T-helper 17 cell (primary cell): ENCODE data around the gene NDST4. TPM values are rescaled to one million over a fixed set of nuclear protein-coding genes. Genes with fewer than 3 reads are reported as not detected.
A peak's percentile ranks its signal among the peaks of the same experiment; 100 is the strongest.

Experiments
- ATAC-seq: fragments of 150-1000 bp; cut with Tn5 transposase; 2 replicates; pipeline ENCODE4 v1.10.0; 2021; ENCODE audit warnings: mild to moderate bottlenecking, moderate library complexity
- DNase-seq, 3 donors: peaks; one replicate each; pipeline versions ENCODE4 v3.0.0 to v3.0.0-alpha.2; 2020 to 2021
- H3K9me3 ChIP-seq: one replicate; pipeline ENCODE4 v1.7.0; 2013; ENCODE audit warnings: low read length, mild to moderate bottlenecking; ENCODE audit not compliant: control insufficient read depth, poor library complexity, severe bottlenecking
- H3K27ac Mint-ChIP-seq: one replicate; pipeline ENCODE4 v1.8.0; 2022; ENCODE audit warnings: mild to moderate bottlenecking, moderate library complexity, mixed read lengths
- H3K27me3 Mint-ChIP-seq: one replicate; pipeline ENCODE4 v1.8.0; 2022; ENCODE audit warnings: mixed read lengths
- H3K36me3 Mint-ChIP-seq: one replicate; pipeline ENCODE4 v1.8.0; 2022; ENCODE audit warnings: low read depth, mixed read lengths
- H3K4me1 Mint-ChIP-seq: one replicate; pipeline ENCODE4 v1.8.0; 2022; ENCODE audit warnings: mild to moderate bottlenecking, mixed read lengths
- H3K4me3 Mint-ChIP-seq: one replicate; pipeline ENCODE4 v1.8.0; 2022; ENCODE audit warnings: mild to moderate bottlenecking, moderate library complexity, mixed read lengths
- total RNA-seq, 4 donors: library from RNA in 2 of 4; stranded (reverse) in 2 of 4; gene quantifications; one replicate each; pipeline ENCODE4 v1.2.3 and lab custom pipeline; 2022 to 2026

Gene NDST4
- total RNA-seq, 2 donors from 2014 or later: not detected

- no peaks in the 10 kb centered on the region for H3K4me1 Mint-ChIP-seq
- DNase-seq: no peak
- no peaks in the 10 kb centered on the region for H3K36me3 Mint-ChIP-seq
- ATAC-seq: no peak
- no peak overlapping the region for H3K4me3 Mint-ChIP-seq
- H3K9me3 ChIP-seq: no peaks in the 10 kb centered on the region
- no peaks in the 10 kb centered on the region for H3K27me3 Mint-ChIP-seq
- no peak overlapping the region for H3K27ac Mint-ChIP-seq
Measured at GRCh38 chr4:114866901-114867670, 246.3 kb downstream of the NDST4 start.

DNA sequence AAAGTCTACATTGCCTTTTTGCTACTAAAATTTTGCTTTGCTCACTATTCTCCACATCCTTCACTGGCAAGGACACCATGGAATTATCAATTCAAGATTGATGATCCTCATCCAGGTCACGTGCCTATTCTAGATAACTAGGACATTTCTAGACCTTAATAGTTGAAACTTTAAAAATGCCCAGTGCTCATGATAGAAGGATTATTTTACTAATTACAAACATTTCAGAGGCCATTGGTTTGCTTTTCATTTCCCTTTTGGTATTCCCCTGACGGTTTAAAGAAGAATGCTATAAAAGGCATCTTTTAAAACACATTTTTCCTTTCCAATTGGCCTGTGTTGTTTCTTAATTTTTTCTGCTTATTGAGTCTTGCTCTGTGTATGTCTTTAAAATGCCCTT, 249.4 kb downstream of the NDST4 start:
- no peaks in the 10 kb centered on the region for H3K9me3 ChIP-seq
- Mint-ChIP-seq H3K4me3 (no peak overlapping the region), H3K27me3 (no peaks in the 10 kb centered on the region), H3K27ac (no peak overlapping the region), H3K36me3 (no peaks in the 10 kb centered on the region), H3K4me1 (no peaks in the 10 kb centered on the region)
- DNase-seq (no peak), ATAC-seq (no peak)

- Mint-ChIP-seq H3K27ac (no peak overlapping the region), H3K4me3 (no peak overlapping the region), H3K4me1 (no peaks in the 10 kb centered on the region), H3K36me3 (no peaks in the 10 kb centered on the region), H3K27me3 (no peaks in the 10 kb centered on the region)
- no peak for ATAC-seq
- H3K9me3 ChIP-seq: no peaks in the 10 kb centered on the region
- DNase-seq: no peak
Measured at GRCh38 chr4:114860786-114861185, 252.6 kb downstream of the NDST4 start.

GRCh38 chr4:114857831-114858230, 255.6 kb downstream of the NDST4 start:
- Mint-ChIP-seq H3K36me3 (no peaks in the 10 kb centered on the region), H3K27me3 (no peaks in the 10 kb centered on the region), H3K4me1 (no peaks in the 10 kb centered on the region), H3K4me3 (no peak overlapping the region), H3K27ac (no peak overlapping the region)
- ATAC-seq (no peak), DNase-seq (no peak)
- no peaks in the 10 kb centered on the region for H3K9me3 ChIP-seq

DNA sequence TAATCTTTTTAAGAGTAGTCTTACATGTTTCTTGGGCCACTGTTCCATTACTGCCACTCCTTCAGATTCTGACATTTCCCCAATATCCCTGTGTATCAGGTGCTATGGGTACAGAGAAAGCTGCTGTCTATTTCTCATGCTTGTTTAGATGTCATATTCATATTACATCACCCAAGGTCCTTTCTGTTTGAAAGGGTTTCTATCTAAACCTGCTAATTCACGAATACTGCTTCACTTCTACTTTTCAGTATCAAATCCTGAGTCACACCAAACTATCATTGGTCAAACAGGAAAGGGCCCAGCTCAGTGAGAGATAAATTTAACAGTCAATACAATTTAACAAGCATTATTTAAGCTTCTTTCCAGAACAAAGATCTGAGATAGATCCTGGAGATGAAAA, 273.4 kb downstream of the NDST4 start:
- DNase-seq: no peak
- Mint-ChIP-seq H3K4me1 (no peaks in the 10 kb centered on the region), H3K27ac (no peak overlapping the region), H3K36me3 (no peaks in the 10 kb centered on the region), H3K27me3 (no peaks in the 10 kb centered on the region), H3K4me3 (no peak overlapping the region)
- no peaks in the 10 kb centered on the region for H3K9me3 ChIP-seq
- no peak for ATAC-seq

- no peaks in the 10 kb centered on the region for H3K27me3 Mint-ChIP-seq
- H3K9me3 ChIP-seq: no peaks in the 10 kb centered on the region
Measured at GRCh38 chr4:114830628-114831027, 282.8 kb downstream of the NDST4 start.

GRCh38 chr4:114827651-114828050, 285.8 kb downstream of the NDST4 start:
- no peak for ATAC-seq
- no peak for DNase-seq
- no peaks in the 10 kb centered on the region for H3K27me3 Mint-ChIP-seq
- no peak overlapping the region for H3K27ac Mint-ChIP-seq
- no peaks in the 10 kb centered on the region for H3K9me3 ChIP-seq
- H3K4me3 Mint-ChIP-seq: no peak overlapping the region
- H3K36me3 Mint-ChIP-seq: no peaks in the 10 kb centered on the region
- H3K4me1 Mint-ChIP-seq: no peaks in the 10 kb centered on the region

More at GRCh38 chr4:114830628-114831027, 282.8 kb downstream of the NDST4 start:
- Mint-ChIP-seq H3K27ac (no peak overlapping the region), H3K4me3 (no peak overlapping the region), H3K36me3 (no peaks in the 10 kb centered on the region), H3K4me1 (no peaks in the 10 kb centered on the region)
- ATAC-seq (no peak), DNase-seq (no peak)

- H3K4me1 Mint-ChIP-seq: no peaks in the 10 kb centered on the region
- no peaks in the 10 kb centered on the region for H3K36me3 Mint-ChIP-seq
- no peaks in the 10 kb centered on the region for H3K9me3 ChIP-seq
- ATAC-seq: no peak
- no peak overlapping the region for H3K27ac Mint-ChIP-seq
- H3K4me3 Mint-ChIP-seq: no peak overlapping the region
- peaks cover 11% of the 10 kb centered on the region for H3K27me3 Mint-ChIP-seq
- no peak for DNase-seq
Measured at GRCh38 chr4:114815760-114816159, 297.7 kb downstream of the NDST4 start.

- no peaks in the 10 kb centered on the region for H3K36me3 Mint-ChIP-seq
- no peak for ATAC-seq
- no peak overlapping the region for H3K27ac Mint-ChIP-seq
- H3K27me3 Mint-ChIP-seq: peaks cover 13% of the 10 kb centered on the region
- DNase-seq: no peak
- no peak overlapping the region for H3K4me3 Mint-ChIP-seq
- no peaks in the 10 kb centered on the region for H3K9me3 ChIP-seq
- no peaks in the 10 kb centered on the region for H3K4me1 Mint-ChIP-seq
Measured at GRCh38 chr4:114813961-114814360, 299.5 kb downstream of the NDST4 start.

- no peak overlapping the region for H3K4me3 Mint-ChIP-seq
- DNase-seq (no peak), ATAC-seq (no peak)
Measured at GRCh38 chr4:114811564-114812301, 301.7 kb downstream of the NDST4 start.

GRCh38 chr4:114807759-114808404, 305.5 kb downstream of the NDST4 start:
- Mint-ChIP-seq H3K27me3 (peaks cover 28% of the 10 kb centered on the region), H3K36me3 (no peaks in the 10 kb centered on the region), H3K27ac (no peak overlapping the region), H3K4me1 (peaks cover 9% of the 10 kb centered on the region), H3K4me3 (no peak overlapping the region)
- peak; percentile 96 for ATAC-seq
- DNase-seq: peak in 1 of 3 donors; percentile 12
- H3K9me3 ChIP-seq: no peaks in the 10 kb centered on the region

More at GRCh38 chr4:114811564-114812301, 301.7 kb downstream of the NDST4 start:
- H3K9me3 ChIP-seq: no peaks in the 10 kb centered on the region
- no peak overlapping the region for H3K27ac Mint-ChIP-seq
- H3K4me1 Mint-ChIP-seq: peaks cover 9% of the 10 kb centered on the region
- peaks cover 28% of the 10 kb centered on the region for H3K27me3 Mint-ChIP-seq
- H3K36me3 Mint-ChIP-seq: no peaks in the 10 kb centered on the region

GRCh38 chr4:114807357-114807756, 306.1 kb downstream of the NDST4 start:
- H3K27ac Mint-ChIP-seq: no peak overlapping the region
- ATAC-seq (no peak), DNase-seq (no peak)
- H3K27me3 Mint-ChIP-seq: peaks cover 28% of the 10 kb centered on the region
- H3K36me3 Mint-ChIP-seq: no peaks in the 10 kb centered on the region
- H3K4me1 Mint-ChIP-seq: peaks cover 9% of the 10 kb centered on the region
- no peaks in the 10 kb centered on the region for H3K9me3 ChIP-seq
- no peak overlapping the region for H3K4me3 Mint-ChIP-seq

- ATAC-seq: no peak
- no peak overlapping the region for H3K27ac Mint-ChIP-seq
- no peaks in the 10 kb centered on the region for H3K4me1 Mint-ChIP-seq
- H3K4me3 Mint-ChIP-seq: no peak overlapping the region
- peaks cover 13% of the 10 kb centered on the region for H3K27me3 Mint-ChIP-seq
- DNase-seq: no peak
- H3K9me3 ChIP-seq: no peaks in the 10 kb centered on the region
- no peaks in the 10 kb centered on the region for H3K36me3 Mint-ChIP-seq
Measured at GRCh38 chr4:114791976-114792375, 321.4 kb downstream of the NDST4 start.
